Activated B cell treated with CpG ODN at 0.5 μM for 24 hours (primary cell): Measurements from ENCODE around the gene KRT13. TPM values are rescaled to one million over a fixed set of nuclear protein-coding genes. Genes with fewer than 3 reads are reported as not detected.

Source experiments
- ATAC-seq: fragments of 200-7000 bp; cut with Tn5 transposase; one replicate; pipeline ENCODE4 v1.10.0; 2021; ENCODE audit warnings: low read depth, mild to moderate bottlenecking, moderate library complexity
- CTCF ChIA-PET: fragments of 350-600 bp; sonication (Branson Sonifier 250); formaldehyde crosslinking; loops from one replicate; lab custom pipeline; 2021; ENCODE audit warnings: antibody characterized with exemption; lab: Charles Lee
- POLR2A ChIA-PET: fragments of 350-600 bp; sonication (Branson Sonifier 250); formaldehyde crosslinking; loops from one replicate; lab custom pipeline; 2021; ENCODE audit warnings: antibody characterized with exemption; lab: Charles Lee
- DNase-seq: peaks from one replicate; pipeline ENCODE4 v3.0.0; 2022
- H3K27ac Mint-ChIP-seq: one replicate; pipeline ENCODE4 v1.8.0; 2020; ENCODE audit warnings: mixed read lengths
- H3K27me3 Mint-ChIP-seq: one replicate; pipeline ENCODE4 v1.8.0; 2021; ENCODE audit warnings: mixed read lengths
- H3K36me3 Mint-ChIP-seq: one replicate; pipeline ENCODE4 v1.8.0; 2021; ENCODE audit warnings: low read depth, mixed read lengths
- H3K4me1 Mint-ChIP-seq: one replicate; pipeline ENCODE4 v1.8.0; 2021; ENCODE audit warnings: mixed read lengths
- H3K4me3 Mint-ChIP-seq: one replicate; pipeline ENCODE4 v1.8.0; 2020; ENCODE audit warnings: mild to moderate bottlenecking, mixed read lengths
- H3K9me3 Mint-ChIP-seq: one replicate; pipeline ENCODE4 v1.8.0; 2020; ENCODE audit warnings: mixed read lengths
- CTCF ChIP-seq: fragments of 200-600 bp; IDR thresholded peaks from one replicate; pipeline ENCODE4 v1.8.0; 2022; ENCODE audit warnings: antibody characterized with exemption, mild to moderate bottlenecking
- intact Hi-C: fragments of 100-400 bp; cut with micrococcal nuclease; formaldehyde crosslinking; loops from one replicate; pipeline ENCODE4 v1.15.1; 2024
- total RNA-seq: library from RNA; stranded (reverse); gene quantifications from 2 replicates; pipeline ENCODE4 v1.2.3, GENCODE V29; 2022

The KRT13 gene
- total RNA-seq, 1 donor from 2014 or later: not detected

- Mint-ChIP-seq H3K27ac (no peak overlapping the region), H3K36me3 (no peaks in the 10 kb centered on the region), H3K4me1 (no peaks in the 10 kb centered on the region), H3K27me3 (peaks cover 7% of the 10 kb centered on the region), H3K9me3 (no peaks in the 10 kb centered on the region), H3K4me3 (no peak overlapping the region)
- no peak for TF ChIP-seq CTCF
- ATAC-seq (no peak), DNase-seq (no peak)
- POLR2A ChIA-PET: no interaction called here
- CTCF ChIA-PET: no interaction called here
- intact Hi-C loops: no loop called here
Measured at GRCh38 chr17:41505809-41506767, 676 bp upstream of the KRT13 start.

GRCh38 chr17:41504246-41504977 is 1.0 kb downstream of the KRT13 start:
- no peak for TF ChIP-seq CTCF
- no peaks in the 10 kb centered on the region for H3K9me3 Mint-ChIP-seq
- ChIA-PET CTCF (no interaction called here), POLR2A (no interaction called here)
- H3K27ac Mint-ChIP-seq: no peak overlapping the region
- no peak for DNase-seq
- intact Hi-C loops: no loop called here
- ATAC-seq: no peak
- H3K4me1 Mint-ChIP-seq: no peaks in the 10 kb centered on the region
- no peaks in the 10 kb centered on the region for H3K36me3 Mint-ChIP-seq
- no peak overlapping the region for H3K4me3 Mint-ChIP-seq
- H3K27me3 Mint-ChIP-seq: peaks cover 5% of the 10 kb centered on the region

- no peak overlapping the region for H3K27ac Mint-ChIP-seq
Measured at GRCh38 chr17:41503202-41503601, 2.2 kb downstream of the KRT13 start.

GRCh38 chr17:41500131-41500911 is 5.1 kb downstream of the KRT13 start:
- H3K9me3 Mint-ChIP-seq: no peaks in the 10 kb centered on the region
- H3K27ac Mint-ChIP-seq: no peak overlapping the region
- H3K27me3 Mint-ChIP-seq: peaks cover 3% of the 10 kb centered on the region
- H3K36me3 Mint-ChIP-seq: no peaks in the 10 kb centered on the region
- ChIA-PET POLR2A (no interaction called here), CTCF (no interaction called here)
- intact Hi-C loops: no loop called here
- no peak overlapping the region for H3K4me3 Mint-ChIP-seq
- H3K4me1 Mint-ChIP-seq: no peaks in the 10 kb centered on the region
- ATAC-seq: no peak
- TF ChIP-seq CTCF: no peak
- DNase-seq: no peak

More at GRCh38 chr17:41503202-41503601, 2.2 kb downstream of the KRT13 start:
- no peaks in the 10 kb centered on the region for H3K36me3 Mint-ChIP-seq
- intact Hi-C loops: no loop called here
- H3K27me3 Mint-ChIP-seq: peaks cover 5% of the 10 kb centered on the region
- ChIA-PET POLR2A (no interaction called here), CTCF (no interaction called here)
- no peaks in the 10 kb centered on the region for H3K4me1 Mint-ChIP-seq
- H3K9me3 Mint-ChIP-seq: no peaks in the 10 kb centered on the region
- no peak for DNase-seq
- no peak for ATAC-seq
- H3K4me3 Mint-ChIP-seq: no peak overlapping the region
- TF ChIP-seq CTCF: no peak
